ENCODE results near the gene PXMP4. TPM values are rescaled to one million over a fixed set of nuclear protein-coding genes. Genes with fewer than 3 reads are reported as not detected.

PXMP4 gene
- total RNA-seq, 2 experiments from 2014 or later, result 3.6 to 4.1 TPM

DNA sequence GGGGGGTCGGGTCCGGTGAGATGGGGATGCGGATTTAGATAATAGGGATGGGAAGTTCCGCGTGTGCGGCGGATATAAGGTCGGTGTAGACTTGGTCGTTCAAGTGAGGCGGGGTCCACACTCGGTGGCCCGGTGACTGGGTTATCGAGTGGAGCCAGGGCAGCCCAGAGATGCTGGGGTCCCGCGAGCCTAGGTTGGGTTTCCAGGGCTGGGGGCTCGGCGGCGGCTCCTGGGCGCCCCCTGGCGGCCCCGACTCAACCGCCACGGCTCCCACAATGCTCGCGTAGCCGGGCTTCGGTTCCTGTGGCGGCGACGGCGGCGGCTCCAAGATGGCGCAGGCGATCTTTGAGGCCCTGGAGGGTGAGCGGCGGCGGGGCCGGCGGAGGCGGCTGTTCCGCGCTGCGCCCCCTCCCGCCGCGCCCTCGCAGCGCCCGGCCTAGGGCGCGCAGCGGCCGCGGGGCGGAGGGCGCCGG, 11.6 kb upstream of the PXMP4 start, which contains the start of gene ZNF341:
TSS of gene ZNF341 (plus strand) at position 304 of the 473 bp plus-strand sequence. CDS start at position 330, 26 bp downstream.
- H3K27me3 Mint-ChIP-seq, result no peaks in the 10 kb centered on the region
- Histone ChIP-seq H3K4me3 (ENCODE audit: low read length) (peak within 1 kb of the TSS; percentile 85), H3K4me1 (ENCODE audit: insufficient read depth, low read length) (peaks cover 28% of the 10 kb centered on the region), H3K36me3 (ENCODE audit: insufficient read depth, low read length) (no peaks in the 10 kb centered on the region), H3K27me3 (ENCODE audit: control insufficient read depth in 1 of 2, insufficient read depth in 2 of 2, low read length in 2 of 2) (no peaks in the 10 kb centered on the region), H3K27ac (ENCODE audit: low read depth in 1 of 2, low read length in 2 of 2) (peak within 1 kb of the TSS; percentile 57 to 70), H3K9me3 (ENCODE audit: control insufficient read depth in 1 of 2, insufficient read depth in 1 of 2, low read length in 2 of 2) (peaks cover 3 to 5% of the 10 kb centered on the region in 2 experiments)
- peaks cover 2% of the 10 kb centered on the region for H3K9me3 Mint-ChIP-seq
- CTCF ChIA-PET, result interaction anchor here (0.5 to 2.5 kb wide), 7 partner anchors 12 to 288 kb away, joined by 3 to 19 read pairs (median 6); partner anchors contain the start of genes PXMP4 and SNTA1
- peaks cover 22% of the 10 kb centered on the region for H3K4me1 Mint-ChIP-seq (ENCODE audit: low read depth)
- peaks cover 16% of the 10 kb centered on the region for H3K36me3 Mint-ChIP-seq (ENCODE audit: low read depth)
- intact Hi-C loops (cut with DNase I, micrococcal nuclease), result loop anchor here (1.0 to 10.0 kb wide), 9 partner anchors 11 to 631 kb away; partner anchors contain the start of genes ACTL10 (in 1 of the 2), C20orf144 (in 1 of the 2), CHMP4B (in 1 of the 2) and EIF2S2 (in 1 of the 2)
- peak; percentile 76 for TF ChIP-seq CTCF (IDR thresholded peaks at IDR 0.05)
- ATAC-seq (ENCODE audit: poor library complexity), result peak; percentile 83
- POLR2A ChIA-PET, result interaction anchor here (0.6 to 3.6 kb wide), 21 partner anchors 11 to 1237 kb away, joined by 3 to 53 read pairs (median 7); partner anchors contain the start of genes ACTL10, C20orf144, CBFA2T2 and CDK5RAP1
- DNase-seq, result peak in 13 of 14 experiments; percentile 80 to 96 (median 87)
- H3K4me3 Mint-ChIP-seq, result peak within 1 kb of the TSS; percentile 93
- H3K27ac Mint-ChIP-seq, result peak within 1 kb of the TSS; percentile 96

- ChIA-PET POLR2A (interaction anchor here (1.4 to 3.6 kb wide), 9 partner anchors 11 to 330 kb away, joined by 3 to 53 read pairs (median 15); partner anchors contain the start of genes ACTL10, C20orf144, CBFA2T2 and CDK5RAP1), CTCF (interaction anchor here (0.5 to 2.5 kb wide), 2 partner anchors 12 to 36 kb away, joined by 6 to 19 read pairs; partner anchors contain the start of gene PXMP4)
- Histone ChIP-seq H3K4me3 (ENCODE audit: low read length) (peak overlapping the region; percentile 67), H3K4me1 (ENCODE audit: insufficient read depth, low read length) (peaks cover 28% of the 10 kb centered on the region), H3K27ac (ENCODE audit: low read depth in 1 of 2, low read length in 2 of 2) (peak overlapping the region; percentile 35 to 70), H3K36me3 (ENCODE audit: insufficient read depth, low read length) (no peaks in the 10 kb centered on the region), H3K9me3 (ENCODE audit: control insufficient read depth in 1 of 2, insufficient read depth in 1 of 2, low read length in 2 of 2) (no peaks in the 10 kb centered on the region), H3K27me3 (ENCODE audit: control insufficient read depth in 1 of 2, insufficient read depth in 2 of 2, low read length in 2 of 2) (no peaks in the 10 kb centered on the region)
- DNase-seq (peak in 1 of 14 experiments; percentile 29), ATAC-seq (ENCODE audit: poor library complexity) (no peak)
- Mint-ChIP-seq H3K9me3 (no peaks in the 10 kb centered on the region), H3K27me3 (no peaks in the 10 kb centered on the region), H3K4me3 (peak overlapping the region; percentile 91), H3K27ac (peak overlapping the region; percentile 96), H3K36me3 (ENCODE audit: low read depth) (peaks cover 13% of the 10 kb centered on the region), H3K4me1 (ENCODE audit: low read depth) (peaks cover 22% of the 10 kb centered on the region)
- intact Hi-C loops (cut with DNase I, micrococcal nuclease), result loop anchor here (2.0 to 10.0 kb wide), 7 partner anchors 46 to 631 kb away; partner anchors contain the start of genes ACTL10 (in 1 of the 2), C20orf144 (in 1 of the 2), EIF2S2 (in 1 of the 2) and ITCH (in 1 of the 2)
- TF ChIP-seq CTCF (IDR thresholded peaks at IDR 0.05), result no peak
Observed at GRCh38 chr20:33730946-33731692, 11.0 kb upstream of the PXMP4 start.

DNA sequence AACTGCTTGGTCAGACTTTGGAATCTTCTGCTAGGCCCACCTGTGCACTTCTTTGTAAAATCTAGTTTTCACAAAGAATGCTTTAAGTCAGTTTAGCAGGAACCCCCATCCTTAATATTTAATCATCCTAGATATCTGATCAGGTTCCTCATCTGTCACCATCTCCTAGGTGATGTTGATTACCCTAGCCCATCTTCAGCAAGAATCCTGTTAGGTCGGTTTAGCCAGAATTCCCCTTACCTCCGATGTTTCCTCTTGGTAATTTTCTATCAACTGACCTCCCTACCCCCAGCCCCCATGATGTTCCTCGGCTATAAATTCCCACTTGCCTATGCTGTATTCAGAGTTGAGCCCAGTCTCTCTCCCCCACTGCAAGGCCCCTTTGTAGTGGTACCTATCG, 9.0 kb upstream of the PXMP4 start:
- intact Hi-C loops (cut with DNase I, micrococcal nuclease), result loop anchor here in 1 of 2 experiments (10.0 kb wide), 1 partner anchor 244 kb away; no protein-coding TSS in a partner anchor
- Histone ChIP-seq H3K4me1 (ENCODE audit: insufficient read depth, low read length) (peaks cover 24% of the 10 kb centered on the region), H3K36me3 (ENCODE audit: insufficient read depth, low read length) (no peaks in the 10 kb centered on the region), H3K27me3 (ENCODE audit: control insufficient read depth in 1 of 2, insufficient read depth in 2 of 2, low read length in 2 of 2) (no peaks in the 10 kb centered on the region), H3K27ac (ENCODE audit: low read depth in 1 of 2, low read length in 2 of 2) (no peak overlapping the region), H3K4me3 (ENCODE audit: low read length) (no peak overlapping the region), H3K9me3 (ENCODE audit: control insufficient read depth in 1 of 2, insufficient read depth in 1 of 2, low read length in 2 of 2) (no peaks in the 10 kb centered on the region)
- no peak for TF ChIP-seq CTCF (IDR thresholded peaks at IDR 0.05)
- ATAC-seq (ENCODE audit: poor library complexity) (no peak), DNase-seq (no peak)
- no peaks in the 10 kb centered on the region for H3K27me3 Mint-ChIP-seq
- H3K4me1 Mint-ChIP-seq (ENCODE audit: low read depth), result peaks cover 17% of the 10 kb centered on the region
- CTCF ChIA-PET, result interaction anchor here (1.4 kb wide), 1 partner anchor 9 kb away, joined by 3 read pairs; the partner anchor contains the start of gene PXMP4
- H3K9me3 Mint-ChIP-seq, result no peaks in the 10 kb centered on the region
- H3K27ac Mint-ChIP-seq, result peak overlapping the region; percentile 69
- peak overlapping the region; percentile 59 for H3K4me3 Mint-ChIP-seq
- POLR2A ChIA-PET, result interaction anchor here (0.8 kb wide), 1 partner anchor 9 kb away, joined by 3 read pairs; the partner anchor contains the start of gene PXMP4
- peaks cover 9% of the 10 kb centered on the region for H3K36me3 Mint-ChIP-seq (ENCODE audit: low read depth)
